Kidney glomerular epithelial cell (primary cell): Measurements from ENCODE around the gene CDH23.

ENCODE experiments used
- DNase-seq: peaks from one replicate; lab custom pipeline; 2025; lab: John Stamatoyannopoulos, UW

Gene CDH23

DNA sequence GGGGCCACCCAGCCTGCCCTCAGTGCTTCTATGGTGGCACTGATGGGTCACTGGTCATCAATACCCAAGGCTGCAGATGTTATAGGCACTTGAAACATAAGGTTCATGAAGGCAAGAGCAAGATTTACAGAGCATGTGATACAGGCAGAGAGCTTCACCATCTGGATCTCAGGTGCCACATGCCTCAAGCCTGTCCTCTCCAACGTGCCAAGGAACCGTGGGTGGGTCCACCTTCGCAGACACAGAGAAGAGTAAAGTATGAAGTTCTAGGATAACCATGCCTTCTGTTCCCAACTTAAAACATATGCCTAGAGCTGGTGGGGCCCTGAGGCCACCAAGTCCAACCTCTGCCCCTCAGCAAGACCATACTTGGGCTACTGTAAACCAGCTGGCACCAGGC is 26.7 kb upstream of the CDH23 start:
- no peak for DNase-seq

DNA sequence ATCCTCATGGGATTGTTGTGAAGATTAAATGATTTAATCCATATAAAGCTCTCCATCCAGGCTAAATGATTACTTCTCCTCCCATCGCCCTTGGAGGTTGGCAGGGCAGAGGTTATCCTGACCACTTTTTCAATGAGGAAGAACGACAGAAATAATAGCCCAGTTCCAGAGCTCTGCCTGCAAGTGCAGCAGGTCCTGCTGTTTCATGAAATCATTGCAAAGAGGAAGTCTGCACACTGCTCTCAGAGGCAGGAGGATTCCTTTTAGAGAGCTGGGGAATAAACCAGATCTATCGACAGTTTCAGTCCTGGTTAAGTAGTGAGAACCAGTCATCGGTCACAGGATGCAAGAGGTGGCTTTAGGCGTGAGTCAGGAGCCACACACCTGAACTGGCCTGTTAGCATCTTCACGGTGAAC is 25.0 kb upstream of the CDH23 start:
- DNase-seq: no peak

DNA sequence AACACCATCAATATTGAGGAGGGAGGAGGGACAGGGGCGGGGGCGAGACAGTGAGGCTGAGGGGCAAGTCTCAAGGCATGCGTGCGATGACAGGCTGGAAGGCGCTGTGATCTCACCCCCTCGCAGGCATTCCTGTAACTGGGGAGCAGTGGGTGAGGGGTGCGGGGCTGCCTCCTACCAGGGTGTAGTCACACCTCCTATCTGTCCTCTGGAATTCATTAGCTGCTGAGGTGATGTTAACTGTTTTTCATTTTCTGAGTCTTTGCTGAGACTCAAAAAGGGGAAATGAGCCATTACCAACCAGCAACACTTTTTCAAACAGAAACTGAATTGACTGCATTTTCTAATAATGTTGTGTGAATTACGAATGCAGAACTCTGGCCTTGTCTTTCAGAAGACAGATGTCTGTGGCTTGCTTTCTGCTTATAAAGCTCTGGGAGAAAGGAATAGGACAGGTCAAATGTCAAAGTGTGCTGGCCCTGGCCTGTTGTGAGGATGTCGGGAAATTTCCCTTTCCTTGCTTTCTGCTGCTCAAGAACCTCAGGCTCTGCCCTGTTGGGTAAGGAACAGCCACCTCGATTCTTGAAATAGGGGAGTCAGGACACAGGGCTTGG is 23.7 kb upstream of the CDH23 start:
- DNase-seq: no peak

- DNase-seq: no peak
Measured at GRCh38 chr10:71374481-71375233, 22.1 kb upstream of the CDH23 start.

DNA sequence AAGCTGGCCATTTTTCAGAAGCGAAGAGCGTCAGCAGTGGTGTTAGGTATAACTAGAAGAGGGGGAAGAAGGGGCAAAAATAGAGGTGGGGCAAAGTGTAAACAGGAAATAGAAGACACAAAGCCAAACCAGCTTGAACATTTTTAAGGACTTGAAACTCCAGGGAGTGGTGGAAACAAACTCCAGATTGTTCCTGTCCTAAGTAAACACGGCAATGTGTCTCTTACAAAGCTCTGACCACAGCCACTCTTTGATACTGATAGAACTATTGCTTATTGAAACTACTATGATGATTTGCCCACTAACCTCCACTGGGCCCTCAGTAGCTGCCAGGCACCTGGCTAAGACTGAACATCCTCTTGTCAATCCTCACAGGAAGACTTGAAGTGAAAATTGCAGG is 20.8 kb upstream of the CDH23 start:
- DNase-seq: no peak

GRCh38 chr10:71378336-71379117 is 18.2 kb upstream of the CDH23 start:
- DNase-seq: no peak

GRCh38 chr10:71379118-71379766 is 17.5 kb upstream of the CDH23 start:
- DNase-seq: no peak

DNA sequence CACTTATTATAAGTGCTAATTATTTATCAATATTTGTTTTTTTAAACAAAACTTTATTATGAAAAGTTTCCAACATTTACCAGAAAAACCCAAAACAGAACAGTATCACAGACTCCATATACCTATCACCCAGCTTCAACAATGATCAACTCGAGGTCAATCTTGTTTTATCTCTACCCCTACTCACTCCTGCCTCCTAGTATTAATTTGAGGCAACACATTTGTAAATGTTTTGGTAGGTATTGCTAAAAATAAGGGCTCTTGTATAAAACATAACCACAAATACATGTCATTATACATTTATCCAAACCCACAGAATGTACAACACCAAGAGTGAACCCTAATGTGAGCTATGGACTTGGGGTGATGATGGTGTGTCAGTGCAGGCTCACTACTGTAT is 15.9 kb upstream of the CDH23 start:
- DNase-seq: no peak

DNA sequence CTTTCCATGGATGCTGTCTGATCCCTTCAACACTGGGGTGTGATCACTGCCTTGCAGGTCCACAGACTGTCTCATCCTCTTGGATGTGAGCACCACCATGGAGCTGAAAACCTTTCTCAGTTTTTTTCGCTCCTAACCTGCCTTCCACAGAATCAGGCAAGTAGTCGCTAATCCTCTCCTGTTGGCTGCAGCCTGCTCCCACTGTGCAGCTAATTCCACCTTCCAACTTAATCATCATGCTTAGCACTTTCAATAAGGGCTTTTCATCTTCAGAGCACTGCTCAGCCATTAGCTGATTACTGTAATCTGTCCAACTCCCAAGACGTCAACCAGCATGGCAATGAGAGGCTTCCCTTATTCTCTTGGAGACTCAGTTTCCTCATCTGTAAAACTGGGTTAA is 15.1 kb upstream of the CDH23 start:
- DNase-seq: no peak

GRCh38 chr10:71382028-71382427 is 14.7 kb upstream of the CDH23 start:
- DNase-seq: no peak

DNA sequence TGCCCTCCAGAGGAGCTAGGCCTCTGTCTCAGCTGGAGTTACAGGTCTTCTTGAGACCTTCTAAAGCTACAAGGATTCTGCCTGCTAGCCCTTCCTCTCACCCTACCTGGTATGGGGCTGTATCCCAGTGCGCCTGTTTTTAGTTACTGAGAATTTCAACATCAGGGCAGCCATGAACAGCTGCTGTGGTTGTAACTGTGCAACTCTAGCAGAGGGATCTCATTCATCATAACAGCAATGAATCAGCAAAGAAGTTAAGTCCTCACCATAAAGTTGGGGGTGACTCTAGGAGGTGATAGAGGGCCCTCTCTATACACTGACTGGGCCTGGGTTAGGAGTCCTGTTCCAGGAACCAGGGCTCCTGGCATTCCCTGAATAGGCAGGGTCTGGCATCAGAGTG is 14.0 kb upstream of the CDH23 start:
- no peak for DNase-seq

DNA sequence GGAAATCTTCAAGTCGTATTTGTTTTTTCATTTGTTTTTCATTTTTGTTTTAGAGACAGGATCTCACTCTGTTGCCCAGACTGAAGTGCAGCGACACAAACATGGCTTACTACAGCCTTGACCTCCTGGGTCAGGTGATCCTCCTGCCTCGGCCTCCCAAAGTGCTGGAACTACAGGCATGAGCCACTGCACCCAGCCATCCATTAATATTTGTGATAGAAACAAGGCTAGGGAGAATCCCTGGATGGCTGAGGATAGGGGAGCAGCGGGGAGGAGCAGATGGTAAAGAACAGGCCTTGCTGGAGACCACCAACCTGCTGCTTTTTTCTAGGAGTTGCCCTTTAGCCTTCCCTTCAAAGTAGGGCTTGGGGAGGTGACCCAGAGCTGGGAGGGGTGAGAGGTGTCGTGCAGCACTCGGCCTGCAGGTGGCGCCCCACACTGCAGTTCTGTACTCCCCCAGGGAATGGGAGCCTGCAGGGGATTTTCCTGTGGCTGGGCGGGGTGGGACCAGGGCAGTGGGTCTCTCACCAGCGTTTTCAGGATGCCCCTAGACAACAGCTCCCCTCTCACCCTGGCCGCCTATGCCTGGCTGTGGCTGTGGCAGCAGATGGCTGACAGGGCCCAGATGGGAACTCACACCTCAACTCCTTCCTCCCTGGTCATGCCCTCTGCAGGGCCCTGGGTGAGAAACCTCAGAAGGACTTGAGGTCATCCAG is 12.6 kb upstream of the CDH23 start:
- DNase-seq: no peak

- no peak for DNase-seq
Measured at GRCh38 chr10:71388171-71388570, 8.5 kb upstream of the CDH23 start.

GRCh38 chr10:71388583-71389310 is 8.0 kb upstream of the CDH23 start:
- no peak for DNase-seq

DNA sequence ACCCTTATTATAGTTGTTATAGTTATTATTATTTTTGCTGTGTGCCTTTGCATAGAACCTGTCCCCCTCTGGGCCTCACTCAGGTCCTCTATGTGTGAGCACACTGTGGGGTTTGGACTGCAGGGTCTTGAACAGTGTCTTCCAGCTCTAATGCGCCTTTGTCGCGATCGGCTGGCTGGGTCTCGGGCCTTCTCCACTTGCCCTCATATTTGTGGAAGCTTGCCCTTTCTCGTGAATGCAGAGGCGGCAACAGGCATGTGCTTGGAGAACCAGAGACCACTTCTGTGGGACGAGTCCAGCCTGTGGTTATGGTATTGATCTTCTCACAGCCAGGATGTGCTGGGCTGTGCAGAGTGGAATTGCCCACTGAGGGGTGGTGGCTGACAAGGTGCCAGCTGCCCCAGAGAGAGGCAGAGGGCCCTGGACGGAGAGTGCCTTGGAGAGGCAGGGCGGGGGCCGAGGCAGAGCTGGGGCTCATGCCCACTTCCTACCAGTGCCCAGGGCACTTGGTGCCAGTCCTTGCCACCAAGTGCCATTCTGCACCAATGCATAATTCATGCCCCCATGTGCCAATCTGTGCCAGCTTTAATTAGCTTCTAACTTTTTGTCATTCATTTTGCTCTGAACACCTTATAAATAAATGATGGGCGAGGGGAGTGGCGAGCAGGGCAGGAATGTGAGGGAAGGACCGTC is 6.8 kb upstream of the CDH23 start:
- DNase-seq: no peak

- DNase-seq: no peak
Measured at GRCh38 chr10:71390461-71390835, 6.3 kb upstream of the CDH23 start.

DNA sequence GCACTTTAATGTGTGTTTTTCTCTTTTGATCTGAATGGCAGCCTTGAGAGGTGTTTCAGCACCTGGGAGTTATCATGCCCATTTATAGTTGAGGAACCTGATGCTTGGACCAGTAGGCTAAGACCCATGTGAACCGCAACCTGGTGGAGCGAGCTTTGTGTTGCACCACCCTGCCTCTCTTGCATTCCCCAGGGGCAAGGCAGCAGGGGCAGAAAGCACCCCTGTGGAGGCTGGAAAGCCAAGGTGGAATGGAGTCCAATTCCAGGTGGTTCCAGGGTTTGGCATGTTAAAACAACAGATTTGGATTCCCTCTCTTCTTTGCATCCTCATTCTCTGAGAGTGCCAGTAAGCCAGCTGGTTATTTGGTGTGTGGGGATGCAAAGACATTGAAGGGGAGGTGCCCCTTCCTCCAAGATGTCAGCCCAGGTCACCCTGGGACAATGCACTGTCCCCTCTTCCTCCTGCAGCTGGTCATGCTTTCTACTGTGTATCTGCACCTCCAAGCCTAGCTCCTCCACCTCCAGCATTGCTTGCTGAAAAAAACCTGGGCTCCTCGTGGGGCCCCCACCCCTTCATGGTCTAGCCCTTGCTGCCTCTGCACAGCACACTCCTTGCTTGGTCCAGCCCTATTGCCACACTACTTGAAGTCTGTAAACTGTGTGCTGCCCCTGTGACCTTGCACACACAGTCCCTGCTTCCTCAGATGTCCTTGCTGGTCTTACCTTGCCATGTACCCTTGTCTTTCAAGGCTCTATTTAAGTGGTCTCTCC is 5.6 kb upstream of the CDH23 start:
- no peak for DNase-seq

DNA sequence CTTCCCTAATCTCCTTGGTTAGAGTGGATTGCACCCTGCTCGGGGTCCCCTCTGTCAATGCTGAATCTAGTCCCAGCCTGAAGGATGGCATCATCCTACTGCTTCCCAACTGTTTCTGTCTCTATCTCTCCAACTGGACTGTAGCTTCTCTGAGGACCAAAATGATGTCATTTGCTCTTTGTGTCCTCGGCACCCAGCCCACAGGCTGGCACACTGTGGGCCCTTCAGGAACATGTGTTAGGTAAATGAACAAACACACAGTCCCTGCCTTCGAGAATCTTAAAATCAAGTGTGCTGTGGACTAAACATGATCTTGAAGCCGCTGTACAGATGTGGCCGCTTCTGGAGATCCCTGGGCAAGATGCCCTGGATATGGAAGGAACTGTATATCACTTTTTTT is 5.0 kb upstream of the CDH23 start:
- no peak for DNase-seq

- no peak for DNase-seq
Measured at GRCh38 chr10:71392292-71392691, 4.4 kb upstream of the CDH23 start.
